NCI-H146 (cell line): ENCODE measurements around the gene TOP2B.

Experiments
- DNase-seq: peaks from one replicate; lab custom pipeline; 2025; lab: John Stamatoyannopoulos, UW

Gene TOP2B

DNA sequence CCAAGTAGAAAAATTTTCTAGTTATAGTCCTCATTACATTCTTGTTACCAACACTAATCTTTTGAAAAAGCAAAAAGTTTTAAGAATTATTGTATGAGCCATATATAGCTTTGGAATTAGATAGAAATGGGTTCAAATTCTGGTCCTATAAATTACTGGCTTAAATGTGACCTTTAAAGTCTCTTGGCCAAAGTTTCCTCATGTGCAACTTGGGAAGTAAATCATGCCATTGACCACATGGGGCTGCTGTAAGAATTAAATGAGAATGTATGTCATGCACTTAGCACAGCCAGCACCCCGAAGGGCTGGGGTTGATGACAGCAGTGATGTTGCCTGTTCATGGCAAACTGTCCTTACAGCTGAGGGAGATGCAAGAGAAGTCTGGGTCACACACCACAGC, 108.3 kb downstream of the TOP2B start:
- DNase-seq: no peak

DNA sequence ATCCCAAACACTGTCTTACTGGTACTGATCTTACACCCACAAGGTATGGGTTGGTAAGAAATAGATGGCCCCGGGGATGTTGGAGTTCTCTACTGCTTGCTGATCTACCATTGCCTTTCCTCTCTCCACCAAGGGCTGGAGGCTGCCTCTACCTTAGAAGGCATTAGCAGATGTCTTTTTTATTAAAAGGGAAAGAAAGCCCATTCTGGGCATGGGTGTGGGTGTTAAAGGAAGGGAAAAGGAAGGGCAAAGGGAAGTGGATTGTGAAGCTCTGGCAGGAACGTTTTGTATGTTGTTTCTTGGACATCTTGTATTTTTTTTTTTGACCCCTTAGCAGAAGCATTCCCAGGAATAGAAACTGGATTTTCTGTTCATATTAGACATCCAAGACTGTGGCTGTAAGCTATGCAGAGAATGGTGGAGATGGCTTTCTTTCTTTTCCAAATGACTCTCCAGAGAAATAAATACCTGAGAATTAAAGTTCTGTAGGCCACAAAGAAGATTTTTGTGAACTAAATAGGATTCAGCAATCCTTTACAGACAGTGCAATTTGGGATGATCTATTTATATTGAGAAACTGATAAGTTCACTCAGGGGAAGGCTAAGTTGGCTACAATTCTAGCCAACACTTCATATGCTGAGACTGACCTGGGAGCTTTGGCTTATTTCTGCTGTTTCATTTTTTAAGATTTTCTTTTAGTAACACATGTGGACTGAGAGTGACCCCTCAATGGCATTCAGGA, 108.8 kb downstream of the TOP2B start:
- DNase-seq: no peak

DNA sequence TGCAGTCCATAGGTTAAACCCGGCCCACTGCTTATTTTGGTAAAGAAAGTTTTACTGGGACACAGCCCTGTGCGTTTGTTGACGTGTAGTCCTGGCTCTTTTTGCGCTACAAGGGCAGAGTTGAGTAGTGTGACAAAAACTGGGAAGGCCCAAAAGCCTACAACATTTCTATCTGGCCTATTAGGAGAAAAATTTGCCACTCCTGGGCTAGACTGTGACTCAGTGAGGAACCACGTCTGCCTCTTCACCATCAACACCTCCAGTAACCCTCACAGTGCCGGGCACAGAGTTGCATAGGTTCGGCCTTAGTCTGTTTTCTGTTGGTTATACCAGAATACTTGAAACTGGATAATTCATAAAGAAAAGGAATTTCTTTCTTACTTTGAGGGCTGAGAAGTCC, 110.3 kb downstream of the TOP2B start:
- no peak for DNase-seq

DNA sequence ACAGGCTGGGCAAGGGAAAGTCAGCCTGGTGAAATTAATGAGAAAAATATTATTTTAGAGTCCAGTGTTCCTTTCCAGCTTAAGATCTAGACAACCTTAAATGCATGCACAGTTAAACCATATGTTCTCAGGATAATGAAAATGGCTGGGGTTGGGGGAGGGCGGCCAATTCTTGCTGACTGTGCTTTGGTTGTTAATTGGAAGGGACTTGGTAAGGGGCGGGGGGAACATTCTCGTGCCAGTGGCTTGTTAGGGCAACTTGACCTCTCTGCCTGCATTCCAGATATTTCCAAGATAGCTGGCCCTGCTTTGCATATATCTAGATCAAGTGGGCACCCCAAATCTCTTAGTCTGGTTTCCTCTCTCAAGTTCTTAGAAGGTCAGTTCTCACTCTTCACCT, 112.5 kb downstream of the TOP2B start:
- DNase-seq: no peak

DNA sequence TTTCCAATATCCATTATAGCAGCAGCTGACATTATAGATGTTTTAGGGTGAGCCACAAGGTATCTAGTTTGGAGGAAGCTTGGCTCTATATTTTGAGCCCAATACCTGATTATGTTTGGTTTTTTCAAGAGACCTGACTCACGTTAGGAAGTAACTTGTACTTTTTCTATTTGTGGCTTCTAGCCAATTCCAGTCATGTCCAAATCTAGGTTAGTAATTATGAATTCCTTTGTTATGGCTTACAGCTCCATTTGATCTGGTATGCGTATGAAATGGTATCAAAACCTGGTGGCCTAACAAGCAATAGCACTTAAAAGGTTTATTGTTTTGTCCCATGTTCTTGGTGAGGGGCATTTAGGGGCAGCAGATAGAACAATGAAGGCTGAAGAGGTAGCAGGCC, 115.9 kb downstream of the TOP2B start:
- DNase-seq: no peak

DNA sequence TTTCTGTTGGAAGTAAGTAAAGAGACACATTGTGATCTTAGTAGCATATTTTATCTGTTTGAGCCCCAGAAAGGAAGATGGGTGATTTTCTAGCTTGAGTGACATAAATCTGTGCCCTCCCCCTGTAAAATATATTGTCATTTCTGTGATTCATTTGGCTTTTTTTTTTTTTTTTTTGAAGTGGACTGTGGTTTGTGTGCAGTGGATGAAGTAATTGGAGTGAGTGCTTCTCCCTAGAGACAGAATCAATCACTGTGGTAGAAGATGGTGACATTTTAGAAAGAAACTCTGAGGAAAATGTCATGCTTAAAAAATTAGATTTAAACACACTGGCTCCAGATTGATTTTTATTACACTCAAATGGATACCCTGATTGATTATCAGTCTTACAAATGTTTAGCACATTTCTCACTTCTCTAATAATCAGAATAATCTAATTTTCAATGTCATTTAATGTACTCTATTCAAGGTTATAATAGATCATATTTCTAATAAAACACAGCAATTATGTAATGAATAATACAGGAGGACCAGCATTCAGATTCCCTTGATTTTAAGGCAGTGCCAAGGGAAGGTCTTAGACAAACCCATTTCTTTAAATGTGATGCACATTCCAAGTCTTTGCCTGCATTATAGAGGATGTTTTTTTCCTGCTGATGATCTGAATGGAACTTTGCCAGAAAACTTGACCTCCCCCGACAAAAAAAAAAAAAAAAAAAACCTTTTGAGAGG, 116.6 kb downstream of the TOP2B start:
- no peak for DNase-seq
